Osteocyte (in vitro differentiated cells): ENCODE results near the gene ATG101. TPM values are rescaled to one million over a fixed set of nuclear protein-coding genes. Genes with fewer than 3 reads are reported as not detected.

ENCODE experiments used
- DNase-seq: peaks from one replicate; pipeline ENCODE4 v3.0.0; 2021; ENCODE audit warnings: mixed read lengths; ENCODE audit not compliant: unreplicated experiment; ENCODE audit errors: extremely low spot score
- H3K27ac Mint-ChIP-seq: one replicate; pipeline ENCODE4 v1.8.0; 2021; ENCODE audit warnings: mild to moderate bottlenecking, mixed read lengths; ENCODE audit not compliant: unreplicated experiment
- H3K27me3 Mint-ChIP-seq: one replicate; pipeline ENCODE4 v1.8.0; 2021; ENCODE audit warnings: mixed read lengths; ENCODE audit not compliant: unreplicated experiment
- H3K36me3 Mint-ChIP-seq: one replicate; pipeline ENCODE4 v1.8.0; 2021; ENCODE audit warnings: mixed read lengths; ENCODE audit not compliant: unreplicated experiment
- H3K4me1 Mint-ChIP-seq: one replicate; pipeline ENCODE4 v1.8.0; 2021; ENCODE audit warnings: mixed read lengths; ENCODE audit not compliant: unreplicated experiment
- H3K4me3 Mint-ChIP-seq: one replicate; pipeline ENCODE4 v1.8.0; 2021; ENCODE audit warnings: mild to moderate bottlenecking, moderate library complexity, mixed read lengths; ENCODE audit not compliant: unreplicated experiment
- H3K9me3 Mint-ChIP-seq: one replicate; pipeline ENCODE4 v1.8.0; 2021; ENCODE audit warnings: mixed read lengths; ENCODE audit not compliant: unreplicated experiment
- CTCF ChIP-seq: fragments of 200-600 bp; sonication (generic); IDR thresholded peaks from 2 replicates; pipeline ENCODE4 v1.5.0; 2021; ENCODE audit warnings: antibody characterized with exemption, mild to moderate bottlenecking, moderate library complexity
- total RNA-seq: library from RNA; stranded (reverse); gene quantifications from 2 replicates; pipeline ENCODE4 v1.2.1, GENCODE V29; 2021

Gene ATG101
- total RNA-seq, 1 donor from 2014 or later, result 41.7 TPM

GRCh38 chr12:52036587-52037171 lies 33.1 kb upstream of the ATG101 start:
- Mint-ChIP-seq H3K4me3 (peak overlapping the region; percentile 63), H3K4me1 (peaks cover 35% of the 10 kb centered on the region), H3K36me3 (no peaks in the 10 kb centered on the region), H3K9me3 (no peaks in the 10 kb centered on the region), H3K27me3 (no peaks in the 10 kb centered on the region), H3K27ac (peak overlapping the region; percentile 69)
- no peak for TF ChIP-seq CTCF
- DNase-seq, result peak; percentile 91

- Mint-ChIP-seq H3K36me3 (no peaks in the 10 kb centered on the region), H3K4me1 (peaks cover 30% of the 10 kb centered on the region), H3K27me3 (no peaks in the 10 kb centered on the region), H3K27ac (peak overlapping the region; percentile 85), H3K4me3 (peak overlapping the region; percentile 81), H3K9me3 (no peaks in the 10 kb centered on the region)
- DNase-seq, result no peak
- TF ChIP-seq CTCF, result no peak
These were observed 32.4 kb upstream of the ATG101 start for GRCh38 chr12:52037248-52037861.

DNA sequence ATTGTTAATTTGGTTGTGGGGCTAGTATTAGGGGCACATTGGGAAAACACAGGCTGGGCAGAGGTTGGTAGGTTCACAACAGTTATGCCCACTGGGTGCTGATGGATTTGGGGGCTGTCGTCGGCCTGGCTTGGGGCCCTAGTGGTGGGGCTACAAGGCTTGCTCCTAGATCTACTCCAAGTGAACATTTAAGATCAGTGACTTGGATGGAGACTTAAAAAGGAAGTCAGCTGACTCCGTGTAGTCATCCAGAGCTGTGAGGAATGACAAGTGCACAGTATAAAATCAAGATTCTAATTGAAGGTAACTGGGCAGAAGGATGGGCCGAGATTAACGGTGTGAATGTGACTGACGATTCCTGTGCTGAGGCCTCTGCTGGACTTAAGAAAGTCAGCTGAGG lies 31.3 kb upstream of the ATG101 start:
- Mint-ChIP-seq H3K27ac (peak overlapping the region; percentile 43), H3K4me1 (peaks cover 22% of the 10 kb centered on the region), H3K27me3 (no peaks in the 10 kb centered on the region), H3K36me3 (no peaks in the 10 kb centered on the region), H3K4me3 (peak overlapping the region; percentile 81), H3K9me3 (no peaks in the 10 kb centered on the region)
- no peak for DNase-seq
- TF ChIP-seq CTCF, result no peak

GRCh38 chr12:52041035-52041434 lies 28.7 kb upstream of the ATG101 start:
- Mint-ChIP-seq H3K27me3 (no peaks in the 10 kb centered on the region), H3K27ac (no peak overlapping the region), H3K36me3 (no peaks in the 10 kb centered on the region), H3K4me3 (no peak overlapping the region), H3K4me1 (peaks cover 17% of the 10 kb centered on the region), H3K9me3 (no peaks in the 10 kb centered on the region)
- no peak for TF ChIP-seq CTCF
- DNase-seq, result no peak

DNA sequence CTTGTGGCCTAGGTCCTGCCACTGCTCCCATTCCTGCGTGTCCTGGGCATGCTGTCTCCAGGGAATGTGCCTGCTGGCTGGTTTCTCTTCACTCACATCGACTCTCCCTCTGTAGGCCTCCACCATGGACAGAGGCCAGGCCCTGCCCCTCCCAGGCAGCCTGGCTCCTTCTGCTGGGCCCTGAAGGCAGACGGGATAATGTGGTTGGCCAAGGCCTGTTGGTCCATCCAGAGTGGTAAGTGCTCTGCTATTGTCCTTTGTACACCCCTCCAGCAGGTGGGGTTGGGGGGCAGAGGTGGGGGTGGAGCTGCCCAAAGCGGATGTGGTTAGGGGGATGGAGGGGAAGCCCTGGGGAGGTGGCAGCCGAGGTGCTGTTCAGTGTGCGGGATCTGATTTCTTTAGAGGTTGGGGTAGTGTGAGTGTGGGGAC lies 28.1 kb upstream of the ATG101 start:
- H3K36me3 Mint-ChIP-seq, result no peaks in the 10 kb centered on the region
- no peak overlapping the region for H3K4me3 Mint-ChIP-seq
- H3K27me3 Mint-ChIP-seq, result no peaks in the 10 kb centered on the region
- no peak overlapping the region for H3K27ac Mint-ChIP-seq
- no peak for DNase-seq
- H3K4me1 Mint-ChIP-seq, result peaks cover 20% of the 10 kb centered on the region
- no peaks in the 10 kb centered on the region for H3K9me3 Mint-ChIP-seq
- no peak for TF ChIP-seq CTCF
